ENCODE results near the gene NFYC.

The NFYC gene

DNA sequence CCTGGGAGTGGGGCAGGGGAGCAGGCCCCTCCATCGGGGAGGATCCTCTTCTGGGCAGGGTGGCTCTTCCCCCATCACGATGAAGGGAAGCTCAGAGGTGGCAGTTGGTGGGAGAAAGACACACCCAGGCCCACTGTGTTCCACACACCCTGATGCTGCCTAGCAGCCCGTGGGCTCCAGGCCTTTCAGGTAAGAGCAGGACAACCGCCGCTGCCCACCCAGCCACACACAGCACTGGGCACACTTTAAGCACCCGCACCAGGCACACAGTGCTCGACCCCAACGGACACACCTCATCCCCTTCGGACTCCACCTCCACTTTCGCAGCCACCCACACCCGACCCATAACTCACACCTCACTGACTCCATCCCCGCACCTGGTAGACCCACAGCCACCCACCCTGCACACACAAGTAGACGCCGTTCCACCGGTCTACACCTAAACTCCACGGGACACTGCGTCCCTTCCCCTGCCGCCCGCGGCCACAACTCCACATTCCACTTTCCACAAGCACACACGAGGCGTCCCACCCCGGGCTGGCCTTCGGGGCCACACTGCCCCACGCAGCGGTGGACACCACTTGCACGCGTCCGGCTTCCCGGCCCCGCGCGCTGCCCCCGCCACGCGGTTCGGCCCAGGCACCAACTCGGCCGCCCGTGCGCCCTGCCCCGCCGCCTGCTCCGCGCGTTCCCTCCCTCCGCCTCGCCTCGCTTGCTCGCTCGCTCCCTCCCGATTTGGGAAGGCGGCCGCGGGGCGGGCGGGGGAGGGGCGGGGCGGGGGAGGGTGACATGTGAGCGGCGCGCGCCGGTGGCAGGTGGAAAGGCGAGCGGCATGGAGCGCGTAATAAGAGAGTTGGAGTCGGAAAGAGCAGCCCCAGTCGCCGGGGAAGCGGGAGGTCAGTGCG, 91.7 kb downstream of the NFYC start, which contains the start of gene KCNQ4:
TSS of gene KCNQ4 (plus strand) at position 787 of the 905 bp plus-strand sequence. CDS start 307 bp downstream, outside the sequence.
- DNase-seq, result no peak

DNA sequence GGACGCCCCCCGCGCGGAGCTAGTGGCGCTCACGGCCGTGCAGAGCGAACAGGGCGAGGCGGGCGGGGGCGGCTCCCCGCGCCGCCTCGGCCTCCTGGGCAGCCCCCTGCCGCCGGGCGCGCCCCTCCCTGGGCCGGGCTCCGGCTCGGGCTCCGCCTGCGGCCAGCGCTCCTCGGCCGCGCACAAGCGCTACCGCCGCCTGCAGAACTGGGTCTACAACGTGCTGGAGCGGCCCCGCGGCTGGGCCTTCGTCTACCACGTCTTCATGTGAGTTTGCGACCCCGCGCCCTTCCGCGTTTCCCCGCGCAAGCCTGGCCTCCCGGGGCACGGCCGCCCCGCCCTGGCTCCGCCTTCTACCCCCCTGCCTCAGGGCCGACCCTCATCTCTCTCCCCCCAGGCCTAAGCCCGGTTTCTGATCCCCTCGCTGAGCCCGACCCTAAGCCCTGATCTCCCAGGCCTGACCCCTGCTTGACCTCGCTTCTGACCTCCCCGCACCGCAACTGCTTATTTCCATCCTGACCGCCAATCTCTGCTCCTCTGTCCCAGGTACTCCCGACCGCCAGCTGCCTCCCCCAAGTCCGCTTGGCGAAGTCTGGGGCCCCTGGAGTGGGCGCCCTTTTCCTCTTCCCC, 92.8 kb downstream of the NFYC start:
- no peak for DNase-seq

DNA sequence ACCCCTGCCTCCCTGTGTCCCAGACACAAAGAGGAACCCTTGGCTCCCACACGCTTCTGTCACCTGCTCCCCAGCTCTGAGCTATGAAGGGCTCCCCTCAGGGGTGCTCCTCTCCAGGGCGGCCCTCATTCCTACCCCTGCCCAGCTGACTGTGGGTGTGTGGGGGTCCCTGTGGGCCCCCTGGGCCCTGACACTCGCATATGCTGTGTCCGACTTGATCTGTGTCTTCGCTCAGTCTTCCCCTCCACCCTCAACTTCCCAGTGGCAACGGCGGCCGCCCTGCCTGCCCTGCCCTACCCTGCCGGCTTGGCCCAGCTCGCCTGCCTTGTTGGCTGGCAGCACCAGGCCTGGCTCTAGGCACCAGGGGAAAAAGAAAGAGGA, 93.3 kb downstream of the NFYC start:
- DNase-seq, result no peak

DNA sequence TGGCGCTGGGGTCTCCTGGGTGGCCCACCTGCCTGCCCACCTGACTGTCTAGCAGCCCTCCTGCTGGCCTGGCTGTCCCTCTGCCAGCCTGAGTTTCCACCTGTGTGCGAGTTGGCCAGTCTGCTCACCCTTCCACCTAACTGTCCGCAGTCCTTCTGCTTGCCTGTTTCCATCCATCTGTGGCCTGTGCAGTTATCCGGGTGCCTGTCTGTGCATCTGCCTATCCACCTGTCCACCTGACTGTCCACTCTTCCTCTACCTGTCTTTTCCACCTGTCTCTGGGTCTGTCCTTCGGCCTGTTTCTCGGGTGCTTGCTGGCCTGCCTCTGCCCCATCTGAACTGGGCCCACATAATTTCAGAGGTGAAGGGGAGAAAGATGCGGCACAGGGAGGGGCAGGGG, 93.9 kb downstream of the NFYC start:
- DNase-seq, result no peak

DNA sequence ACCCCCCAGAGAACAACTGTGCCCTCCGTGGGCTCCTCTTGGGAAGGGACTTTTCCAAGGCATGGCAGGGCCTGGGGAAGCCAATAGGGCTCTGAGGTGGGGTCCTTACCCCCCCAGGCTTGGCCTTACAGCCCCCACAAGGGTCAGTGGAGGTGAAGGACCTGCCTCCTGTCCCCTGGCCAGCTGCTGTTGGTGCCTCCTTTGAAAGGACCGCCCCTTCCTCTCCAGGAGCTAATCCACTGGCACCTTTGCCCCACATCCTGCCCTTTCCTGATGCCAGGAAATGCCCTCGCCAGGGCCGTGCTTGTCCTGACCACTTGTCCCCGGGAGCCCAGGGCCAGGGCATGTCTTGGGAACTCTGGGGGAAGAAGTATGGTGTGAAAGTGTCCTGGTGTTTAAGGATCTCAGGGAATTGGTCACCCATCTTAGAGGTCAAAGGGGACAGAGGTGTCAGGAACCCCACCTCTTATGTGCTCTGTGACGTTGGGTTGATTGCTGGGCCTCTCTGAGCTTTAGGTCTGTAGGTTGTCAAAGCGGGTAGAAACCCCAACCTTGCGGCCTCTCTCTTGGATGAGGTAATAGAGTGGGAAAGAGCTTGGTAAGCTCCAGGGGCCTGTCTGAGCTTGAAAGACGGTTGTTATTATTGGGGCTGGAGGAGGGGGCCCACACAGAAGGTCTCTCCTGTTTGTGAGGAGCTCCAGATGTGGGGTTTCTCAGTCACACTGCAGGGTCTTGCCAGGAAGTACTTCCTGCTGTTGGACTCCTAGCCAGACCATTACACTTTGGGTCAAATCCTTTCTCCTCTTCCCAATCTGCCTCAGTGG, 94.9 kb downstream of the NFYC start:
- DNase-seq, result no peak

DNA sequence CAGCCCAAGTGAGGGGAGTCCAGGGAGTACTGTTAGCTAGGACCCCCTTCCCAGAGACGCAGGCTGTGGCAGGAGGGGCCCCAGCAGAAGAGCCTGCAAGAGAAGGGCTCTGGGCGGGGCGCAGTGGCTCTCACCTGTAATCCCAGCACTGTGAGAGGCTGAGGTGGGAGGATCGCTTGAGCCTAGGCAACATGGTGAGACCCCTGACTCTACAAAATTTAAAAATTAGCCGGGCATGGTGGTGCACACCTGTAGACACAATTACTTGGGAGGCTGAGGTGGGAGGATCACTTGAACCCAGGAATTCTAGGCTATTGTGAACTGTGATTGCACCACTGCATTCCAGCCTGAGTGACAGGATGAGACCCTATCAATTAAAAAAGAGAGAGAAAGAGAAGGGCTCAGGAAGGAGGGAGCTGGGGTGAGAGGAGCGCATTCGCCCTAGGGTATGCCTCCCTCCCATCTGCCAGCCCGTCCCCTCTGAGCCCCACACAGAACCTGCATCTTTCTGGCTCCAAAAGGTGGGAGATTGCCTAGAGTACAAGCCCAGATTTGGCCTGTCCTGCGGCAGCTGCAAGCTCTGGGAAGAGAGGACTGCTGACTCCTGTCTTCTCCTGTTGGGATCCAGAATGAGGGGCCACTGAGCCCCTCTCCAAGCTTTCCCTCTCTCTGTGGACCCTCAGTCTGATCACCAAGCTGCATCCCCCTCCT, 95.6 kb downstream of the NFYC start:
- no peak for DNase-seq

DNA sequence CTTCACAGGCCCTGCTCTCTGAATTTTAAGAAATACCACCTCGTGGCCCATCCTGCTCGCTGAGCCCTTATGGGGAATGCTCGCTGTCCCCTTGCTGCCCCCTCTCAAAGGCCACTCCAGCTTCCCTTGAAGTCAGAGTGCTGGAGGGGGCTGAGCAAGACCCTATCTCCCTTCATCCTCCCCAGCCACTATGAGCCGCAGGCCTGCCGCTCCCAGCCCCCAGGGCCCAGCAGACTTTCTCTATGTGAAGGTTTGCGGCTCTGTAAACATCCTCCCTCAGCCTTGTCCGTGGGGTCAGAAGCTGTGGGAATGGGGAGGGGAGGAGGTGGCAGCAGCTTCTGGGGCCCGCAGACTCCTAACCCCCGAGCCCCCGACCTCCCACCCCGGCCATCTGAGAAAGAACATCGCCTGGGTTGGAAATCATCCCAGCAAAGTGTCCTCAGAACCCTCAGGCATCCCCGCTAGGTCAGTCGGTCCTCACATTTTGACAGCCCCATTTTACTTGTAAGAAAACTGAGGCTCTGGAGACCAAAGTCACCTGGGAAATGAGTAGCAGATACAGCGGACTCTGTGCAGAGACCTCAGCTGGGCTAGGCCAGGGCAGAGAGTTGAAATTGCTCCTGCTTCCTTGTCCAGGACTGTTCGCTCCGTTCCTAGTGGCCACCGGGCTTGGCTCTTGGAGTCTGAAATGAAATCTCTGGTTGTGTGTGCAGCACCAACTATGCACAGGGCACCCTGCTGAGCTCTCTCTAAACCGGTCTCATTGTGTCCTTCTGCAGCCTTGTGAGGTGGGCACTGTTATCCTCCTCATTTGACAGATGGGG, 96.4 kb downstream of the NFYC start:
- DNase-seq, result no peak

DNA sequence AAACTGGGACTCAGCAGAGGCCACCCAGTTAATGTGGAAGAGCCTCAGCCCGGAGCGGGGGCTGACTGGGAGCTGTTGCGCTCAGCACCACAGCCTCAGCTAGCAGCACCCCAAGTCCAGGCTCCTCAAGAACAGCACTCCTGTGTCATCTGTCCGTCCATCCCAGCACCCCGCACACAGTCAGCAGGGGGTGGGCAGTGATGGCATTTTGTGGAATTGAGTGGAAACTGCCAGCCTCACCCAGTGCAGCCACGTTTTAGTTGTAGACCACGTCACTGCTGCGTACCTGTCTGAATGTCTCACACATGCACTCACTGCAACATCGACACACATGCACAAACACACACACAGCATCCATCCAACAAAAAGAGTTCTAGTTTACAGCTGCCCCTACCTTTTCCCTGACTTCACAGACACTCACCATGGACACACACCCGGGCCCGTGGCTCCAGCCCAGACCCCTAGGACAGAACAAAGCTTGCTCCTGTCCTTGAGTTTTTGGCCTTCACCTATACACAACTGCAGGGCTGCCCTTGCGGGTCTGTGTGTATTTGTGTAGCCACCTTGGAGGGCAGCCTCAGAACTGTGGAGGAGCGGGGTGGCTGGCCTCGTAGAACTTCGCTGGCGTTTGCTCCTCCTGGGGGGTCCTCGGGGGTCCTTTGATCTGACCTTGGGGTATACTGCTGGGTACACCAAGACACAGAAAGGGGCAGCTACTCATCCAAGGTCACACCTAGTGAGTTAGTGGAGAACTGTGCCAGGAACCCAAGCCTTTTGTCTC, 97.2 kb downstream of the NFYC start:
- no peak for DNase-seq

DNA sequence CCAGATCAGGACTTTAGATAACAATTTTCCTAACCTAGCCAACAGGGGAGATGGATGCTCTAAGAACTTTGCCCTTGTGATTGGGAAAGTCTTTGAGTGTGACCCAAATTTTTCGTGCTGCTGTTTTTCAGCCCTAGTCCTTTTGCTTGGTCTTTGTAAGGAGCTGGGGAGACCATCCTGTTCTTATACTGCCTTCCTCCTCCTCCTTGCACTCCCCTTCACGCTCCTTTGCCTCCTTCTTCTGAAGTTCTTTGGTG, 97.8 kb downstream of the NFYC start:
- no peak for DNase-seq

DNA sequence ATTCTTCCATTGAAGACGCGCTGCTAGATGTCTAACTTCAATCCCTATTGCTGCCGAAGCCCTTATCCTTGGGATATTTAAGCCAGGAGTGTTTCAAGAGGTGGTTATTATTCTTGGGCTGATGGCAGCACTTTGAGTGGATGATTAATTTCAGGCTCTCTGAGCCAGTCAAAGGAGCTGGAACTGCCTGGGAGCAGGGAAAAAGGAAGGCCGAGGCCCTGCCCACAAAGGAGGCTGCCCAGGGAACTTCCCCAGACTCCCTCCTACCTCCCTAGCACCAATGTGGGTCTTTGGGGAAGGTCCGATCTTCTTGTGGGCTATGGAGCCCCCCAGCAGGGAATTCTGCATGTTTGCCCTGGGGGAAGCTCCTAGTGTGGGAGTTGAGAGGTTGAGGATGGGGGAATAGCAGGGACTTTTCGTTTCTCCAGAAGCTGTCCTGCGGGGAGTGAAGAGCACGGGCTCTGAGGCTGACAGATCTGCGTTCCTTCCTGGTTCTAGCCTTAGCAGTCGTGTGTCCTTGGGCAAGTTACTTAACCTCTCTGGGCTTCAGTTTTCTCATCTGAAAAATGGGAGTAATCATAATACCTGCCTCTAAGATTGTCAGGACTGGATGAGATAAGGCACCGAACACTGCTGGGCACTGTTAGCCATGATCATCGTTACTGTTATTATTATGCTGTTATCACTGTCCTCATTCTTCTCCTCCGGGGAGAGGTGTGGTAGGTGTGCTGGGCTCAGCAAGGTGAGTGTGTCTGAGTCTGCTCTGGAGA, 98.3 kb downstream of the NFYC start:
- no peak for DNase-seq

DNA sequence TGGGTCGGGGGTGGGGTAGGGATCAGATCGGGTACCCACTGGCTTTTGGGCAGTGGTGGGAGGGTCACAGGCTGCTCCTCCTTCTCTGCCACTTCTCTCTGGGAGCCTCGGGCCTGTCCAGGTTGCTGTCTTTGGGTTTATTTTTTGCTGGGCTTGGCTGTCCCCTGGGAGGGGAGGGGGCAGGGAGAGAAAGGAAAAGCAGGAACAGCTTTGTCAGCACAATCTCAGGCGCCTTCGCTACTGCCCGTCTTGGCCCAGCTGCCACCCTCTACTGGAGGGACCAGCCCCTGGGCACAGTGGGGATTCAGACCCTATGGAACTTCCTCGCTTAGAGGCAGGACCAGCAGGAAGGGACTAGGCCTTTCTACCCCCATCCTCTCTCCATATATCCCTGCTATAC, 100.5 kb downstream of the NFYC start:
- DNase-seq, result no peak

DNA sequence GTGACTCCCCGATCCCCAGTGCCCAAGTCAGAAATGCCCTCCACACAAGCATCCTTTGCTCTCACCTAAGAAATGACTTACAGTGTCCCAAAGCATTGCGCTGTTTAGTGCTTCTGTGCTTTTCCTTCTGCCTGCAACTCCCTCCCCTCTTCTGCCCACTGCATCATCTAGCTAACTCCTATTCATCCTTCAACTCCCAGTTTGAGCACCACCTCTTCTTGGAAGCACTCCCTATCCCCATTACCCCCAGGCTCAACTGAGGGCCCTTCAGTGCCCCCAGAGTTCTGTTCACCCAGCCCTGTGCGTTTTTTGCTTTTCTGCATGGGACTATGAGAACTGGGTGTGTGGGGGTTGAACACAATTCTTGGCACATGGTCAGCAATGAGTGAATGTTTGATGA, 102.1 kb downstream of the NFYC start:
- no peak for DNase-seq

DNA sequence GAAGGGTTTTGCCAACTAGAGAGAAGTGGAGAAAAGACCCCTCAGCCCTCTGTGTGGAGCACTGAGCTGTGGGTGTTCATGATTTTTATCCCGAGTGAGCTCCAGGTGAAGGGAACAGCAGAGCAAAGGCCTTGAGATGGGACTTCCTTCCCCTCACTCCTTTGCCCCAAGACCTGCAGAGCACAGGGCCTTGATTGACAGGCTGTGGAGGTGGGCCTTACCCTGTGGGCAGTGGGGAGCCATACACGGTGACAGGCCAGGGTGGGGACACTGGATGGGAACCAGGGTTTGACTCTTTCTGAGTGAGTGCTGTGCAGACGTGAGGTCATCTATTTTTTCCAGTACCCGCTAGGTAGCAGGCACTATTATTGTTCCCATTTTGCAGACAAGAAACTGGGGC, 102.5 kb downstream of the NFYC start:
- no peak for DNase-seq

DNA sequence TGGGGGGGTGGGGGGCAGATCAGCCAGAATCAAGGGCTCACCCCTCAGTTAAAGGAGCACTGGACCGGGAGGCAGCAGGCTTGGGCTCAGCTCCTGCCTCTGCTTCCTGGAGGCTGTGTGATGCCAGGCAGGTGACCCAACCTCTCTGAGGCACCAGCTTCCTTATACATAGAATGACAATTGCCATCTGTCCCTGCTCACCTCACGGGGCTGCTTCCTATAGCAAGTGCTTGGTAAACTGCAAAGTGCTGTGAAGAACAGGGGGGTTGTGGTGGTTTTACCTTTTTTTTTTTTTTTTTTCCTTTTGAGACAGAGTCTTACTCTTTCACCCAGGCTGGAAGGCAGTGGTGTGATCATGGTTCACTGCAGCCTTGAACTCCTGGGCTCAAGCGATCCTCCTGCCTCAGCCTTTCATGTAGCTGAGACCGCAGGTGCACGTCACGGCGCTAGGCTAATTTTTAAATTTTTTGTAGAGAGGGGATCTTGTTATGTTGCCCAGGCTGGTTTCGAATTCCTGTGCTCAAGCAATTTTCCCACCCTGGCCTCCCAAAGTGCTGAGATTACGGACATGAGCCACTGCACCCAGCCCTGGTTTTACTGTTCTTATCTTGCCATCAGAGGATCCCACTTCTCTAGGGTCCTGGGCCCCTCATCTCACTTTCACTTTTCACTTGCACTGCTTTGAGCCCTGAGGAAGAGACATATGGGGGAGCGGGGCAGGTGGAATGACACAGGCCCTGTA, 103.6 kb downstream of the NFYC start:
- no peak for DNase-seq

DNA sequence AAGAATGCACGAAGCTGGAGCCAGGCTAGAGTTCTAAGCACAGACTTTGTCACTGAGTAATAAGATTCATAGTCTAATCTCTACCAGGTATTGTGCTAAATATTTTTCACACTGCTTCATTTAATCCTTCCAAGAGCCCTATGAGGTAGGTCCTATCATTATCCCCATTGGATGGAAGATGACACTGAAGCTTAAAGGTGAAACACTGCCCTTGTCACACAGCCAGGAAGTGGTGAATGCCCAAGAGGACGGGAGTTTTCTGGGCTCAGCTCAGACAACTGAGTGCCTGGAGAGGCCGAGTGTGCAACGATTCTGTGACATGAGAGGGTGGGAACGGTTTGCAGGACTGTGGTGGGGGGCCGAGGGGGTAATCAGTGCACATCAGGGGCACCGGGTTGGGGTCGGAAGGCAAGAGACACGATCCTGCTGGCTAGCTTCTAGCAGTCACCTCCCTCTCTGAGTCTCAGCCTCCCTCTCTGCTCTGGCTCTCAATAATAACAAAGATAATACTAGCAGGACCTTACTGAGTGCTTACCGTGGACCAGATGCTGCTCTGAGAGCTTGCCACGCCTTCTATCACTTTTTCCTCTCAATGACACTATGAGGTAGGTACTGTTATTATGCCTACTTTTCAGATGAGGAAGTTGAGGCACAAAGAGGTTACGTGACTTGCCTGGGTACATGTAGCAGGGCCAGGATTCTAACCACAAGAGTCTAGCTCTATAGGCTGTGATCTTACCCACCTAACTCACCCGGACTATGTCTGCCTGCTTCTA, 104.5 kb downstream of the NFYC start:
- no peak for DNase-seq

DNA sequence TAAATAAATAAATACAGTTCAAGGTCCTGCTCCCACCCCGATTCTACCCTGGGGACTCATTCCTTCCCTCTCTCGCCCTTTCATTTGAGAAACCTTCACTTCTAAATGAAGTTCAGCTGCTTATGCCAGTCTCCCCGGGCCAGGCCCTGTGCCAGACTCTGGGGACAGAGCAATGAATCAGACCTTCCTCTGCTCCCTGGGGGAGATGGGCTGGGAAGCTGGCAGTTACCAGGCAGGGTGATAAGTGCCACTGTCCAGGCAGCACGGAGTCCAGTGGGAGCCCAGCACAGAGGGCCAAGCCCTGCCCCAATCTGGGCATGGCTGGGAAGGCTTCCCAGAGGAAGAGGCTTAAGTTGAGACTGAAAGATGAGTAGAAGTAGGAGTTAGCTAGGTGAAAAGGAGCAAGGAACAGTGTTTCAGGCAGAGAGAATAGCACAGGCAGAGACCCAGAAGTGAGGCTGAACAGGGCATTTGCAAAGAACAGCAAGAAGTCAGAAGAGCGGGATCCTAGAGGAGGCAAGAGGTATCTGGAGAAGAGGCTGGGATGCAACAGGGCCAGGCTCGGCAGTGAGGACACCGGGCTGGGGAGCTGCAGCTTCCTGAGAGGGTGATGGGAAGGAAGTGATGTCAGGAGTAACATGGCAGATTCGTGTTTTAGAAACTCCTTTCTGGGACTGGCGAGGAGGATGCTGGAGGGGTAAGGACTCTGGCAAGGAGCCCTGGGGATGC, 105.6 kb downstream of the NFYC start:
- DNase-seq, result no peak

DNA sequence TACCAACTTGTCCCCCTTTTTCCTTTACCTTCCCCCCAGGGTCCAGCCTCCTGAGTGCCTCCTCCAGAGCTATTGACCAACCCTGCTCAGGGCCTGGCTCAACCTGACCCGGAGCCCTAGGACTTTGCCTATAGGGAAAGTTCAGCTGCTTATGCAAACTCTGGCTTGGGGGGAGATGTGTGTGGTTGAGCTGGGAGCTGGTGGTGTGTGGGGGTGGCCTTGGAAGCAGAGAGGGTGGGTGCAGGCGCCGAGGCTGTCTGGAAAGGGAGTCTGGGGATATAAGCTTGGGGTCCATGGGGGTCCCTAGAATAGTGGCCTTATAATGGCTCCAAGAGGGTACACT, 106.1 kb downstream of the NFYC start:
- no peak for DNase-seq
